Stimulated activated CD8-positive, alpha-beta memory T cell treated with anti-CD3 and anti-CD28 coated beads, Interleukin-15, amount 100 ng/mL, for 24 hours (primary cell): Measurements from ENCODE around the gene NIN.
"Not testable (repeated sequence)": the region's sequence is repeated elsewhere in the genome, so short reads cannot be mapped to it uniquely, and the experiment has no call there.

ENCODE experiments used
- DNase-seq: peaks from one replicate; pipeline ENCODE4 v3.0.0-alpha.2; 2020; ENCODE audit warnings: low read depth

Gene NIN

GRCh38 chr14:50718949-50719348 lies 112.0 kb downstream of the NIN start:
- no peak for DNase-seq

DNA sequence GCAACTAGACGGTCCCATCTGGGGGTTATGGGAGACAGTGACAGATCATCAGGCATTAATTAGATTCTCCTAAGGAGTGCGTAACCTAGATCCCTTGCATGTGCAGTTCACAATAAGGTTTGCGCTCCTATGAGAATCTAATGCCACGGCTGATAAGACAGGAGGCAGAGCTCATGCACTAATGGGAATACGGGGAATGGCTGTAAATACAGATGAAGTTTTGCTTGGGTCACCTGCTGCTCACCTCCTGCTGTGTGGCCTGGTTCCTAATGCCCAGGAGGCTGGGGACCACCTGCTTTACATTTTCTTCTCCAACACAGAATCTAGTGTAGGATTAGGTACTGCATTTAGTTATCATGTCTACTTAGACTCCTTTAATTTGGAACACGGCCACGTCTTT lies 113.2 kb downstream of the NIN start:
- DNase-seq = no peak

DNA sequence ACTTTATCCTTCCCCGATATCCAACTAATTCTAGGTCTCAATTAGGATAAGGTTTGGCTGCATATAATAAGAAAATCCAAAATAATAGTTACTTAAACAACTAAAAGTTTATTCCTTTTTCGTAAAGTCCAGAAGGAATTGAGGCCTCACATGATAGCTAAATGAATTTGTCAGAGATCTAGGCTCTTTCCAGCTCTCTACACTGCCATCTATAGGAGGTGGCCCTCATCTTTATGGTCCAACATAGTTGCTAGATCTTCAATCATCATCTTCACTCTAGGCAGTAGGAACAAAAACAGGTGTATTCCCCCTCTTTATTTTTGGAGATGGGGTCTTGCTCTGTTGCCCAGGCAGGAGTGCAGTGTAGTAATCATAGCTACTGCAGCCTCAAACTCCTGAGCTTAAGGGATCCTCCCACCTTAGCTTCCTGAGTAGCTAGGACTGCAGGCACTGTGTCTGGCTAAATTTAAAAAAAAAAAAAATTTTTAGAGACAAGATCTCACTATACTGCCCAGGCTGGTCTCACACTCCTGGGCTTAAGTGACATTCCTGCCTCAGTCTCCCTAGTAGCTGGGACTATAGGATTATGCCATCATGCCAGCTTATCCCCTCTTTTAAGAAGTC lies 116.4 kb downstream of the NIN start:
- no peak for DNase-seq

GRCh38 chr14:50711043-50711442 lies 119.9 kb downstream of the NIN start:
- no peak for DNase-seq

GRCh38 chr14:50705026-50705593 lies 125.9 kb downstream of the NIN start:
- DNase-seq = no peak

- DNase-seq = no peak
Observed at GRCh38 chr14:50704454-50705010, 126.4 kb downstream of the NIN start.

DNA sequence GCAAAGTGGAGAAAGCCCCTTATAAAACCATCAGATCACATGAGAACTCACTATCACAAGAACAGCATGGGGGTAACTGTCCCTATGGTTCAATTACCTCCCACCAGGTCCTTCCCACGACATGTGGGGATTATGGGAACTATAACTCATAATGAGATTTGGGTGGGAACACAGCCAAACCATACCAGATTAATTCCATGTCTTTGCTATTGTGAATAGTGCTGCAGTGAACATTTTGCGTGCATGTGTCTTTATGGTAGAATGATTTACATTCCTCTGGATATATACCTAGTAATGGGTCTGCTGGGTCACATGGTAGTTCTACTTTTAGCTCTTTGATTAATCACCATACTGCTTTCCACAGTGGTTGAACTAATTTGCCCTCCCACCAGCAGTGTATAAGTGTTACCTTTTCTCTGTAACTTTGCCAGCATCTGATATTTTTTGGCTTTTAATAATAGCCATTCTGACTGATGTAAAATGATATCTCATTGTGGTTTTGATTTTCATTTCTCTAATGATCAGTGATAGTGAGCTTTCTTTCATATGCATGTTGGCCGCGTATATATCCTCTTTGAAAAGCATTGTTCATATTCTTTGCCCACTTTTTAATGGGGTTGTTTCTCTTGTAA lies 133.2 kb downstream of the NIN start:
- DNase-seq = no peak

DNA sequence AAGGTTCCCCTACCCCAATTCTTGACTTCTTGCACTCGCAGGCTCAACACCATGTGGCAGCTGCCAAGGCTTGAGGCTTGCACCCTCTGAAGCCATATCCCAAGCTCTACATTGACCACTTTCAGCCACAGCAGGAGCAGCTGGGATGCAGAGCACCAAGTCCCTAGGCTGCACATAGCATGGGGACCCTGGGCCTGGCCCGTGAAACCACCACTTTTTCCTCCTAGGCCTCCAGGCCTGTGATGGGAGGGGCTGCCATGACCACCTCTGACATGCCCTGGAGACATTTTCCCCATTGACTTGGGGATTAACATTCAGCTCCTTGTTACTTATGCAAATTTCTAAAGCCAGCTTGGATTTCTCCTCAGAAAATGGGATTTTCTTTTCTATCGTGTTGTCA lies 136.7 kb downstream of the NIN start:
- DNase-seq = not testable (repeated sequence)

- DNase-seq = no peak
Observed at GRCh38 chr14:50688875-50689274, 142.1 kb downstream of the NIN start.

DNA sequence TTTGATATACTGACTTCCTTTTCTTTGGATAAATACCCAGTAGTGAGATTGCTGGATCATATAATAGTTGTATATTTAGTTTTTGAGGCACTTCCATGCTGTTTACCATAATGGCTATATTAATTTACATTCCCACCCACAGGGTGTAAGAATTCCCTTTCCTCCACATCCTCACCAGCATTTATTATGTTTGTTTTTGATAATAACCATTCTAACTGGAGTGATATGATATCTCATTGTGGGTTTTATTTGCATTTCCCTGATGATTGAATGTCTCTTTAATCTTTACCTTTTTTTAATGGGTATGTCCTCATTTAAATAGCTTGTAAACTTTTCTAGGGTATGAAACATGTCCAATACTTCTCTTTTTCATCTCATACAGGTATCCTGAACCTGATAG lies 151.3 kb downstream of the NIN start:
- no peak for DNase-seq

- no peak for DNase-seq
Observed at GRCh38 chr14:50678163-50678562, 152.8 kb downstream of the NIN start.

DNA sequence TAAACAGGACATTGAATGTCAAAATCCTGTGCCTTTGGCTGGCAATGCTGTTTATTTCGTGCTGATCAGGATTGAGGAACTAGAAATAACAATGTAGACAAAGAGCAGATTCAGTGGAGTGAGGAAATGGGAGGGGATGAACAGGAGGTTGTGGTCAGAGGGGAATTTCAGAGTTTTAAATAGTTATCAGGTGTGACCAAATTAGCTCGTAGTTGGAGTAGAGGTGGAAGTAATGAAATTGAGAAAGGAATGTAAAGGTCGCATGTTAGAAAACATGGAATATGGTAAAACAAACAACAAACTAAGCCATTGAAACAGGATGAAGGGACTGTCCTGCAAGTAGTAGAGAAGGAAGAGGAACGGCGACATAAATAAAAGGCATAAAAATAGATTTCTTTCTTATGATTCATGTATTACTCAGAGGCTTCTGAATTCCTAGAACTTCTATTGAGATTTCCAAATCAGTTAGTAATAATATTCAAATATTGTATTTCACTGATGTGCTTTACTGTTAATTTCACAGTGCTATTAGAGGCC lies 153.4 kb downstream of the NIN start:
- DNase-seq = no peak

DNA sequence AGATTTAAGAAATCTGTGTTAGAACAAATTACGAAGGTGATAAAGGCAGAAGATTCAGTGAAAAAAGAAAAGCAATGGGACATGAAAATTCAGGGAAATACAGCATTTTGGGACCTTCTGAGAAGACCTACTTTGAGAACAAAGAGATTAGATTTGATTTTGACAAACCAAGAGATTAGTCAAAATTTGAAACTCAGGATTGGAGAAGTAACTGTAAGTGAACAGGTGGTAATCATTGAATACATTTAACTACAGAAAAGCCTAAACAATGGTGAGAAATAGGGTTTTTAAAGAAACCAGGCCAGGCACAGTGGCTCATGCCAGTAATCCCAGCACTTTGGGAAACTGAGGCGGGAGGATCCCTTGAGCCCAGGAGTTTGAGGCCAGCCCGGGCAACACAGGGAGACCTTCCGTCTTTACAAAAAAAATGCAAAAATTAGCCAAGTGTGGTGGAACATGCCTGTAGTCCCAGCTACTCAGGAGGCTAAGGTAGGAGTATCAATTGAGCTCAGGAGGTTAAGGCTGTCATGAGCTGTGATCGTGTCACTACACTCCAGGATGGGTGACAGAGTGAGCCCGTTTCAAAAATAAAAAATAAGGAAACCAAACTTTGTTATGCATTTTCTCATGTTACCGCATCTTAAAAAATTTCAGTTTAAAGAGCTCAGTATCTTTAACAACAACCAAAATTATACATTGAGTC lies 154.0 kb downstream of the NIN start:
- DNase-seq = no peak

DNA sequence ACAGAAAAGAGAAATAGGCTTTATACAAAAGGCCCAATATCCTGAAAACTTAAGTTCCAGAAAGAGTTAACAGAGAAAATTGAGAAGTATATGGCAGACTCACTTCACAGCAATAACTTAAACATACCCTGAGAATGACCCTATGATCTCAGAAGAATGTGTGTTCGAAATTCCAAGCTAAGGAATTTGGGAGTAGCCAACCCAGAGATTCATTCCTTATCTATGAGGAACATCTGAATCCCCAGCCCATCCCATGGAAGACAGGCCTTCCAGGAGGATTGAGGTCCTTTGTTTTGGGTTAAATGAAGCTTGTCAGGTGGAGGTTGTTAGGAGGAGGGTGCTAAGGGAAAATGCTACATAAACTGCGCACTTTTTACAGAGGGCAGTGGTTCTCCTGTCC lies 155.4 kb downstream of the NIN start:
- no peak for DNase-seq

GRCh38 chr14:50670866-50671256 lies 160.1 kb downstream of the NIN start:
- no peak for DNase-seq

DNA sequence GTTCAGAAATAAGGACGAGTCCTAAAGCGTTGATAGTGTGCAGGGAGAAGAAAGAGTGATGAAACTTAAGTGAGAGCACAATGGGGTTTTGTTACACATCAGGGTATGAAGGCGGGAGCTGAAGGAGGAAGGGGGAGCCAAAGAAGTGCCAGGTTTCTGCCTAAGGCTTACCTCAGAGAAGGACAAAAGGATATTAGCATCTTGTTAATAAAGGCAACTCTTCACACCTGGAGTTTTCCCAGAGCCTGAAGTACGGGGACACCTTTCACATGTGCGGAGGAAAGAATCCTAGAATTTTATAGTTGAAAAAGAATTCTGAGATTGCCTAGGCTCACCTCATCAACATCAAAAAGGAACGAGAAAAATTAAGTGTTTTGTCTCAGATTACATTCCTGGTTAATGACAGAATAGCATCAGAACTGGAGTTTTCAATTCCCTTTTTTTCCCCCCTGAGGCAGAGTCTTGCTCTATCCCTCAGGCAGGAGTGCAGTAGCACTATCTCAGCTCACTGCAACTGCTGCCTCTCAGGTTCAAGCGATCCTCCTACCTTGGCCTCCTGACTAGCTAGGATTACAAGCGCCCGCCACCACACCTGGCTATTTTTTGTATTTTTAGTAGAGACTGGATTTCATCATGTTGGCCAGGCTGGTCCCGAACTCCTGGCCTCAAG lies 160.6 kb downstream of the NIN start:
- DNase-seq = no peak
